NCI-H2227 (cell line): ENCODE measurements around the gene SLCO4A1.

ENCODE experiments used
- DNase-seq: peaks from one replicate; lab custom pipeline; 2025; ENCODE audit not compliant: unreplicated experiment; lab: John Stamatoyannopoulos, UW

The SLCO4A1 gene

DNA sequence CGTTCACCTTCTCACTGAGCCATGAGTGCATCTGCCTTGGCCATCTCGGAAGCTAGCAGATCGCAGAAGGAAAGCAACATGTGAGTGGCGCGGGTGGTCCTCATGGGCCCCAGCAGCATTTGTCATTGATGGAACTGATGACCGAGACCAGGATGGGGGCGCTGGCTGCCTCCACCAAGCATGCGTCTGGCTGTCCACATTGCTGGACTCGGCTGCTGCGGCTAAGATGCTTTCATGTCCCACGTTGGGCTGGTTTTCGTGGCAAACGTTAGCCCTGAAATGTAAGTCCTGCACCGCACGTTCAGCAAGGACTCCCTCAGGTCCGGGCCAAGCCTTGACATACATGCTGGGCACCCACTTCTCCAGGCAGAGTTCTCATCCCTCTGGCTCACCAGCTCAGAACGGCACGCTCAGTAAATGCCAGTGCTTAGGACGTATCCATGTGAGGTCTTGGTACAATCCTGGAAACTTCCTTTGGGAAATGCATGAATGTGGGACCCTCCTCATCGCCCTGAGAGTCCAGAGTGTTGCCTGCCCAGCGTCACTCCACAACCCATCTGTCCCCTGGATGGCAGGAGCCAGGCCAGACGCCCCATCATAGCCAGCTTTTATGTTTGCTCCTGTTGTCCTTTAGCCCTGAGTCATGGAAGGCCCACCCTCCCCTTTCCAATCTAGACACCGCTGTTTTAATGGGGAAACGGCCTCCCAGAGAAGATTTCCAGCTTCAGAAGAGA is 8.4 kb downstream of the SLCO4A1 start:
- DNase-seq: no peak

DNA sequence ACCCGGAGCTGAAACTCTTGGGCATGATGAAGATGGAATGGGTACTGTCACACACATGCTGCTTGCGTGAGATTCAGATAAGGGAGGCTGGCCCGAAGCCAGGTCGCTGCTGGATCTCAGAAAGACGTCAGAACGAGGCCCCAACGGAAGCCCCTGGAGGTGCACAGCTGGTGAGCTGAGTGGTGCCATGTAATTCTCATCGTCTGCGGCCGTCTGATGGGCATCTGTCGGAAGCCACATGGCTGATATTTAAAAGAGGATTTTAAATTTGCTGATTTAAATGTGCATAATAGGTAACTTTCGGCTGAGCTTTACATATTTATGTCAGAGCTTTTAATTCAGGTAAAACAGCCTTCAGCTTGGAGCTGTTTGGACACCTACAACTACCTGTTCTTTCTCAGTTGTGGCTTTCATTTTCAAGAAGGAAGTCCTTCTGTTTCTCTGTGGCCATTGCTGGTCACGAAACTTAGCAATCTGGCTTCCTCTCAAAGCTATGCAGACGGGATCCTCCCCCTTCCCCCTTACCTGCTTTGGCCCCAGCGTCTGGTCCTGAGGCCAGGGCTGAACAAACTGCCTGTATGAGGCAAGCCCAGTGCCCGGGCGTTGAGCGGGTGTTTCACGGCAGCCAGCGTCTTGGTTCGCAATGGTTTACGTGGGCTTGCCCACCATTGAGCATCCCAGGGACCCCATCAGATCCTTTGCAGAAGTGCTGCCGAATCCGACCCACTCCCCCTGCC is 9.2 kb downstream of the SLCO4A1 start:
- no peak for DNase-seq

DNA sequence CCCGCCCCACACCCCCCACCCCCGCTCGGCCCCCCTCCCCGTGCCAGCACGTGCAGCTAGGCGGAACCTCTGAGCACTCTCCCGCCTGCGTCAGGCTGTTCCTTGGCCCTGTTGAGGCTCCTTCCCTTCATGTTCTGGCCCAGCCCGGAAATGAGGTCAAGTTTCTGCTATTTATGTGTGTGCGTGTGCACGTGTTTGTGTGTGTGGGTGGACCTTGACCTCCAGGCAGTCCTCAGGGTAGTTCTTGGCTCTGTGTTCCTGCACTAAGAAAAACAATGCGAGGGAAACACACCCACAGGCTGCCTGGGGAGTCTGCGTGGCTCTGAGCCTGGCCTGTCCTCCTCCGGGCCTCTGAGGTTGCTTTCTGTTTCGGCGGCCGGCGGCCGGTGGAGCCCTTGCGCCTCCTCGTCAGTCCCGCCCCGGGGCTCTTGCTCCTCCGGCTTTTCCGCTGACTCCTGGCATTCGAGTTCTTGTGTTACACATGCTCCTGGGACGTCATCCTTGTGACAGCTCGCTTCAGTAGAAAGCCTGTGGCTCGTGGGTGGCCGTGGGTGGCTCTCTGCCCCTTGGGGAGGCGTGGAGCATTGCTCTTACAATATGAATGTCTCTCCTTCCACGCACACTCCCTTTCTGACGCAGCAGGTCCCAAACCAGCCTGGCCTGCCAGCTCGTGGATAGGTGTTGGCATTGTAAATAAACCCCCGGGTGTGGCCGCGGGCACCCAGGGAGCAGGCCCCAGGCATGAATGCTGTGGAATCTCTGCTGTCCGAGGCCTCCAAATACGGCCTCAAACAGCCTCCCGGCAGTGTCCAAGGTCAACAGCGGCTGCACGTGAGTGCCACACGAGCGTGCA is 10.0 kb downstream of the SLCO4A1 start:
- DNase-seq: no peak

DNA sequence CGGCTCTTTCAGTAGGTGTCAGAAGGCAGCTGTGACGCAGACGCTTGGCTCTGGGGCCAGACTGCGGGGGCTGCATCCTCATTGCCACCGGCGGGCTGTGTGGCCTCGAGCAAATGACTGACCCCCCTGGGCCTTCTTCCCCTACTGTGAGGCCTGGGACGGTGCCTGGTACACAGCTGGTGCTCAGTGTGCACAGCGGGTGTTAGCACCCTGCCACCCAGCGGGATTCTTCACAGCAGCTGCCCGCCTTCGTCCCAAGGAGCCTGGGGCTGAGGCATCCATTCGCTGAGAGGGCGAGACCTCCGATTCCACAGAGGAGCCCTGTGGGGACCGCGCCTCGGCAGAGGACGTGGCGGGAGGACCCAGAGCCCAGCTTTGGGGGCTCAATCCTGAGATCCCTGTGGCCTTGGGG is 10.6 kb downstream of the SLCO4A1 start:
- DNase-seq: no peak

DNA sequence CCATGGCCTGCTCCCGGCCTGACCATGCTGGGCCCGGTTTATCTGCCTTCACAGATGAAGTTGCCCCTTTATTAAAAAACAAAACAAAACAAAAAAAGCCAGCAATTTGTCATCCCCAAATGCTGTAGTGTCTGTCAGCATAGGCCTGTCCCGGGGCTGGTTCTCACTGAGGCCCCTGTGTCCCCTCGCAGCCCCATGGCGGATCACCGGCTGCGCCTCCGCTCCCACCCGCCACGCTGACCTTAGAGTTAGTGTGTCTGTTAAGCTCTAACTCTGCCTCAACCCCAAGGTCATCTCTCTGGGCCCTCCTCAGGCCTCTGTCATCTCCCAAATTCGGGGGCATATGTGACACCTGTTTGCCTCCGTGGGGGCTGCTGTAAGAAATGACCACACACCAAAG is 11.1 kb downstream of the SLCO4A1 start:
- DNase-seq: no peak

- DNase-seq: no peak
Observed at GRCh38 chr20:62653951-62654685, 11.8 kb downstream of the SLCO4A1 start.

DNA sequence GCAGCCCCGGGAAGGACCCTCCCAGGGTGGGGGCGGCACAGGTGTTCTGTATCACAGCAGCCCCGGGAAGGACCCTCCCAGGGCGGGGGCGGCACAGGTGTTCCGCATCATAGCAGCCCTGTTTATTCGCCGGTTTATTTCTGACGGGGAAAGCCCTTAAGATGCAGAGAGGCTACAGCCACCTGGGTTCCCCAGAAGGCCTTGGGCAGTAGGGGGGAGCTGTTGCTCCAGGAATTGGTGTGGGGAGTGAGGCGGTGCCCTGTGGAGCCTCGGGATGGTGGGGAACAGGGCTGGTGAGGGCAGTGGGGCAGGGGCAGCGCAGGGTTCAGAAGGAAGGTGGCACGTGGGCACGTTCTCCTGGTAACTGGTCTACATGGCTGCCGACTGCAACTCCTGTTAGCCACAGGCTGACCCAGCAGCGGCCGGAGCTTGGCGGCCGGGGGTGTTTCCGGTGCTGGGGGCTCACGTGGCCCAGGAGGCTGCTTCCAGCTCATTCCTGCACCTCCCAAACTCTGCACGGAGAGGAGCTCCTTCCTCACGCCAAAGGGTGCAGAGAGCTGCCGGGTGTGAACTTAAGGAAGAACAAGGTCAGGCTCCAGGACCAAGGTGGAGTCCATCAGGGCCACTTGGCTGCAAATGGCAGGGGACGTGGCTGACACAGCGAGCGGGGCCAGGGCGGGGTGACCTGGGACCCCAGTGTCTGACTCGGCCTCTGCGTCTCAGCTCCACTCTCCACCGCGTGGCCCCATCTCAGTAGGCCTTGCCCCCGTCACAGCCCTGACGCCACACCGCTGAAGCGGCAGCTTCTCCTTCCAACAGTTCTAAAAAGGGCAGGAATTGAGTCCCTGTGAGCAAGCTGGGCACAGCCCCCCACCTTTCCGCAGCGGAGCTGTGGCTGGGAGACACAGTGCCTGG is 13.2 kb downstream of the SLCO4A1 start:
- DNase-seq: no peak

GRCh38 chr20:62656197-62656918 is 14.1 kb downstream of the SLCO4A1 start:
- no peak for DNase-seq

DNA sequence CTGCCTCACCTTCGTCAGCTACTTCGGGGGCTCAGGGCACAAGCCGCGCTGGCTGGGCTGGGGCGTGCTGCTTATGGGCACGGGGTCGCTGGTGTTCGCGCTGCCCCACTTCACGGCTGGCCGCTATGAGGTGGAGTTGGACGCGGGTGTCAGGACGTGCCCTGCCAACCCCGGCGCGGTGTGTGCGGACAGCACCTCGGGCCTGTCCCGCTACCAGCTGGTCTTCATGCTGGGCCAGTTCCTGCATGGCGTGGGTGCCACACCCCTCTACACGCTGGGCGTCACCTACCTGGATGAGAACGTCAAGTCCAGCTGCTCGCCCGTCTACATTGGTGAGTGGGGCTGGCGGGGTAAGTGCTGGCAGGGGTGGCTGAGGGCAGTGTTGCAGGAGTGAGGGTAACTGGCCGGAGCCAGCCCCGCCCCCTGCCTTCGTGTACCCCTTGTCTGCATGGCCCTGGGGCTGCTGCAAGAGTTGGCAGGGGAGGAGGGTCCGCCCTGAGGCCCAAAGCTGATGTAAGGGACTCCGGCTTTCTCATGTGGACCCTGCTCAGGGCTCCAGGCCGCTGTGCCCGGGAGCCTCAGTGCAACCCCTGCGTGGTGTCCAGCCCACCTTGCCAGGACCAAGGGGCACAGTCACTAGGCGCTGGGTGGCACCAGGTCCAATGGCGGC is 14.8 kb downstream of the SLCO4A1 start:
- no peak for DNase-seq

DNA sequence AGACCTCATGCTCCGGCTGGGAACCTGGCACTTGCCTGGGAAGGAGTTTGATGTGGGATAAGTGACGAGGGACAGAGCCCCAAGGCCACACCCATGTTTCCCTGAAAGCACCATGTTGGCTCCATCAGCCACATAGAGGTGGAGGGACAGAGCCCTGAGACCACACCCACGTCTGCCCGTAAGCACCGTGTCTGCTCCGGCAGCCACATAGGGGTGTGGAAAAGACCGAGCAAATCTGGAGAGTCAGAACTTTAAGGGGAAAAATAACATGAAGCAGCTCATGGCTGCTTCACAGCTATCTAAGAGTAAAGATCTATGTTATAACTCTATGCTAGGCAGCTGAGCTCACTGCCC is 15.3 kb downstream of the SLCO4A1 start:
- no peak for DNase-seq

- DNase-seq: no peak
Observed at GRCh38 chr20:62657956-62658355, 15.7 kb downstream of the SLCO4A1 start.

- DNase-seq: no peak
Observed at GRCh38 chr20:62658593-62659178, 16.4 kb downstream of the SLCO4A1 start.

DNA sequence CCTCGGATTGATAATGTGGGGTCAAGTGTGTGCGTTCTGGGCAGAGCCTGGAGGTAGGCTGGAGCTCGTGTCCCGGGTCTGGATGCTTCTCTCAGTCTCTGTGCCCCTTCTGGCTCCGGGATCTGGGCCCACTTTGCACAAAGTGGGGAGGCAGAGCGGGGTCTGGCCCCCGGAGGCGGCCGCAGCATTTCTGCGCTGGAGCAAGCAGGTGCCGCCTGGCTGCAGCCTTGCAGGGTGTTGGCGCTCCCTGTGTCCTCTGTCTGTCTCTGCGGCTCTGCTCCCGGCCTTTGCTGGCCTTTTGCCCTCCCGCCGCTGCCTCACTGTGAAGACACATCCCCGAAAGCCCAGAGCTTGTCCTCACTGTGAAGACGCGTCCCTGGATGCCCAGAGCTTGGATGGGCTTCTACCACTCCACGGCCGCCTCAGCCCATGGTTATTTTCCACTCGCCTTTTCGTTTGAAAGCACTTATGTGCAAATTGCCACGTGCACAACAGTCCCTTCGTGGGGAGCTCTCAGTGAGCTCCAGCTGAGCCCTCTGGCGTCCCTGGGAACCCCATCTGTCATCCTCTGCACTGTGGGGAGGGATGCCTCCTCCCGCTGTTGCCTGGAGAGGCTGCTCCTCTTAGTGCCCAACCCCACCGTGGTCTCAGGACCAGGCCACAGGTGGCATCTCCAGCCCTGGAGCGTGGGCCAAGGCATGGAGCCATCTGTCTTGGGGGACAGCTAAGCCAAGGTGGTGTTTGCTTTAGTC is 17.4 kb downstream of the SLCO4A1 start:
- no peak for DNase-seq

- DNase-seq: no peak
Observed at GRCh38 chr20:62660240-62660615, 17.9 kb downstream of the SLCO4A1 start.

- no peak for DNase-seq
Observed at GRCh38 chr20:62660768-62661167, 18.5 kb downstream of the SLCO4A1 start.

GRCh38 chr20:62661647-62662046 is 19.3 kb downstream of the SLCO4A1 start:
- no peak for DNase-seq

GRCh38 chr20:62662422-62662821 is 20.1 kb downstream of the SLCO4A1 start:
- no peak for DNase-seq
